Endothelial cell of hepatic sinusoid (primary cell): ENCODE data around the gene AP1M1.
"Not testable (repeated sequence)": the region's sequence is repeated elsewhere in the genome, so short reads cannot be mapped to it uniquely, and the experiment has no call there.

Source experiments
- in situ Hi-C: cut with HindIII; loops from 2 replicates; pipeline ENCODE4 v1.10.0; 2017; ENCODE audit warnings: low sequenced_read_pairs

AP1M1 gene

GRCh38 chr19:16197622-16198369 lies at the start of gene AP1M1:
TSS of gene AP1M1 (plus strand) at chr19:16197911. CDS start at chr19:16198027, 116 bp downstream.
- in situ Hi-C loops, result no loop called here

- in situ Hi-C loops, result no loop called here
These were observed 49.1 kb upstream of the AP1M1 start for GRCh38 chr19:16148443-16149229.

- in situ Hi-C loops, result no loop called here
These were observed 44.0 kb upstream of the AP1M1 start for GRCh38 chr19:16153582-16154336.

- in situ Hi-C loops, result no loop called here
These were observed 43.2 kb upstream of the AP1M1 start for GRCh38 chr19:16154557-16154956.

- in situ Hi-C loops, result no loop called here
These were observed 42.6 kb upstream of the AP1M1 start for GRCh38 chr19:16155128-16155527.

- in situ Hi-C loops, result no loop called here
These were observed 40.8 kb upstream of the AP1M1 start for GRCh38 chr19:16156904-16157303.

GRCh38 chr19:16157601-16158000 lies 40.1 kb upstream of the AP1M1 start:
- in situ Hi-C loops, result no loop called here

- in situ Hi-C loops, result no loop called here
These were observed 38.1 kb upstream of the AP1M1 start for GRCh38 chr19:16159655-16160054.

- in situ Hi-C loops, result no loop called here
These were observed 37.2 kb upstream of the AP1M1 start for GRCh38 chr19:16160445-16160942.

GRCh38 chr19:16160943-16161560 lies 36.7 kb upstream of the AP1M1 start:
- in situ Hi-C loops, result no loop called here

- in situ Hi-C loops, result no loop called here
These were observed 35.9 kb upstream of the AP1M1 start for GRCh38 chr19:16161840-16162239.

GRCh38 chr19:16164222-16164890 lies 33.4 kb upstream of the AP1M1 start:
- in situ Hi-C loops, result no loop called here

GRCh38 chr19:16166417-16166816 lies 31.3 kb upstream of the AP1M1 start:
- in situ Hi-C loops, result no loop called here

GRCh38 chr19:16167055-16167454 lies 30.7 kb upstream of the AP1M1 start:
- in situ Hi-C loops, result no loop called here

GRCh38 chr19:16168465-16169081 lies 29.1 kb upstream of the AP1M1 start:
- in situ Hi-C loops, result no loop called here

- in situ Hi-C loops, result no loop called here
These were observed 27.6 kb upstream of the AP1M1 start for GRCh38 chr19:16170134-16170533.

- in situ Hi-C loops, result no loop called here
These were observed 21.8 kb upstream of the AP1M1 start for GRCh38 chr19:16175954-16176353.

GRCh38 chr19:16178866-16179265 lies 18.8 kb upstream of the AP1M1 start:
- in situ Hi-C loops, result not testable (repeated sequence)

- in situ Hi-C loops, result no loop called here
These were observed 17.1 kb upstream of the AP1M1 start for GRCh38 chr19:16180611-16181010.

- in situ Hi-C loops, result no loop called here
These were observed 13.0 kb upstream of the AP1M1 start for GRCh38 chr19:16184665-16185122.
